ENCODE results near the gene TMEM51. TPM values are rescaled to one million over a fixed set of nuclear protein-coding genes. Genes with fewer than 3 reads are reported as not detected.

Gene TMEM51
- total RNA-seq, 1 donor = 0.72 TPM

DNA sequence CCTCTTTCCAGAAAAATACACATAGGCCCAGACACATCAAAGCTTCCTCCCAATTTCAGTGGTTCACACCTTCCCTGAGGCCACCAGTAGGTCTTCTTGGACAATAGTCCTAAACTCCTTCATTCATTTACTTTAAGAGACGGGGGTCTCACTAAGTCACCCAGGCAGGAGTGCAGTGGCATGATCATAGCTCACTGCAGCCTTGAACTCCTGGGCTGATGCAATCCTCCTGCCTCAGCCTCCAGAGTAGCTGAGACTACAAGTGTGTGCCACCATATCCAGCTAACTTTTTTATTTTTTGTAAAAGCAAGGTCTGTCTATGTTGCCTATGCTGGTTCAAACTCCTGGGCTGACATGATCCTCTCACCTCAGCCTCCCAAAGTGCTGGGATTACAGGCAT is 85.2 kb downstream of the TMEM51 start:
- H3K36me3 ChIP-seq (ENCODE audit: insufficient read depth, low read length) = no peaks in the 10 kb centered on the region
- TF ChIP-seq, protein P1, sequence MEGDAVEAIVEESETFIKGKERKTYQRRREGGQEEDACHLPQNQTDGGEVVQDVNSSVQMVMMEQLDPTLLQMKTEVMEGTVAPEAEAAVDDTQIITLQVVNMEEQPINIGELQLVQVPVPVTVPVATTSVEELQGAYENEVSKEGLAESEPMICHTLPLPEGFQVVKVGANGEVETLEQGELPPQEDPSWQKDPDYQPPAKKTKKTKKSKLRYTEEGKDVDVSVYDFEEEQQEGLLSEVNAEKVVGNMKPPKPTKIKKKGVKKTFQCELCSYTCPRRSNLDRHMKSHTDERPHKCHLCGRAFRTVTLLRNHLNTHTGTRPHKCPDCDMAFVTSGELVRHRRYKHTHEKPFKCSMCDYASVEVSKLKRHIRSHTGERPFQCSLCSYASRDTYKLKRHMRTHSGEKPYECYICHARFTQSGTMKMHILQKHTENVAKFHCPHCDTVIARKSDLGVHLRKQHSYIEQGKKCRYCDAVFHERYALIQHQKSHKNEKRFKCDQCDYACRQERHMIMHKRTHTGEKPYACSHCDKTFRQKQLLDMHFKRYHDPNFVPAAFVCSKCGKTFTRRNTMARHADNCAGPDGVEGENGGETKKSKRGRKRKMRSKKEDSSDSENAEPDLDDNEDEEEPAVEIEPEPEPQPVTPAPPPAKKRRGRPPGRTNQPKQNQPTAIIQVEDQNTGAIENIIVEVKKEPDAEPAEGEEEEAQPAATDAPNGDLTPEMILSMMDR (IDR thresholded peaks at IDR 0.05; ENCODE audit: extremely low read depth, low read depth, low read length) = no peak
- H3K4me1 ChIP-seq (ENCODE audit: insufficient read depth, low read length) = no peaks in the 10 kb centered on the region
- no peak overlapping the region for H3K4me3 ChIP-seq (ENCODE audit: insufficient read depth, low read length)
- H3K27me3 ChIP-seq (ENCODE audit: insufficient read depth, low read length) = peaks cover 5% of the 10 kb centered on the region
- H3K27ac ChIP-seq (ENCODE audit: low read depth, low read length) = no peak overlapping the region
- H3K9me3 ChIP-seq (ENCODE audit: low read depth, low read length) = no peaks in the 10 kb centered on the region
- no peak for DNase-seq (ENCODE audit: insufficient read length, low spot score, missing footprints)
- no peaks in the 10 kb centered on the region for H4K20me1 ChIP-seq (ENCODE audit: insufficient read depth, low read length)
- no peak overlapping the region for H3K4me2 ChIP-seq (ENCODE audit: insufficient read depth, low read length)
- H2AFZ ChIP-seq (ENCODE audit: low read length) = no peak overlapping the region
- H3K79me2 ChIP-seq (ENCODE audit: insufficient read depth, low read length) = no peaks in the 10 kb centered on the region

DNA sequence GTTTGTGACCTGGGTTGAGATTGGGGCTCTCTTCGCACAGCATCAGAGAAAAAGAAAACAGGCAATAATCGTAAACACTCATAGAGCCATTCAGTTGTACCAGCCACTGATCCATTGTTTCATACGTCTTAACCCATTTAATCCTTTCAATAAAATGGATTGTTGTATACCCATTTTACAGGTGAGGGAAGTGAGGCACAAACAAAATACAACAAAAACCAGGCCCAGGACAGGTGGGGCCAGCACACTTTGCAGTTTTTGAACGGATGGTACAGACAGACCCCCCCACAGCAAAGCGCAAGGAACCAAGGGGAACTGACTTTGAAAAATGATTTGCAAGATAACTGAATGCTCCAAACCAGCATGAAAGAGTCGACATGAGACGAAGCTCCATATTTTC is 89.2 kb downstream of the TMEM51 start:
- Histone ChIP-seq H3K27ac (ENCODE audit: low read depth, low read length) (no peak overlapping the region), H3K79me2 (ENCODE audit: insufficient read depth, low read length) (no peaks in the 10 kb centered on the region), H3K9me3 (ENCODE audit: low read depth, low read length) (no peaks in the 10 kb centered on the region), H3K4me3 (ENCODE audit: insufficient read depth, low read length) (no peak overlapping the region), H3K36me3 (ENCODE audit: insufficient read depth, low read length) (no peaks in the 10 kb centered on the region), H3K4me1 (ENCODE audit: insufficient read depth, low read length) (no peaks in the 10 kb centered on the region), H3K4me2 (ENCODE audit: insufficient read depth, low read length) (no peak overlapping the region), H3K27me3 (ENCODE audit: insufficient read depth, low read length) (peaks cover 20% of the 10 kb centered on the region), H2AFZ (ENCODE audit: low read length) (no peak overlapping the region), H4K20me1 (ENCODE audit: insufficient read depth, low read length) (no peaks in the 10 kb centered on the region)
- DNase-seq (ENCODE audit: insufficient read length, low spot score, missing footprints) = no peak
- TF ChIP-seq, protein P1 (IDR thresholded peaks at IDR 0.05; ENCODE audit: extremely low read depth, low read depth, low read length) = no peak

DNA sequence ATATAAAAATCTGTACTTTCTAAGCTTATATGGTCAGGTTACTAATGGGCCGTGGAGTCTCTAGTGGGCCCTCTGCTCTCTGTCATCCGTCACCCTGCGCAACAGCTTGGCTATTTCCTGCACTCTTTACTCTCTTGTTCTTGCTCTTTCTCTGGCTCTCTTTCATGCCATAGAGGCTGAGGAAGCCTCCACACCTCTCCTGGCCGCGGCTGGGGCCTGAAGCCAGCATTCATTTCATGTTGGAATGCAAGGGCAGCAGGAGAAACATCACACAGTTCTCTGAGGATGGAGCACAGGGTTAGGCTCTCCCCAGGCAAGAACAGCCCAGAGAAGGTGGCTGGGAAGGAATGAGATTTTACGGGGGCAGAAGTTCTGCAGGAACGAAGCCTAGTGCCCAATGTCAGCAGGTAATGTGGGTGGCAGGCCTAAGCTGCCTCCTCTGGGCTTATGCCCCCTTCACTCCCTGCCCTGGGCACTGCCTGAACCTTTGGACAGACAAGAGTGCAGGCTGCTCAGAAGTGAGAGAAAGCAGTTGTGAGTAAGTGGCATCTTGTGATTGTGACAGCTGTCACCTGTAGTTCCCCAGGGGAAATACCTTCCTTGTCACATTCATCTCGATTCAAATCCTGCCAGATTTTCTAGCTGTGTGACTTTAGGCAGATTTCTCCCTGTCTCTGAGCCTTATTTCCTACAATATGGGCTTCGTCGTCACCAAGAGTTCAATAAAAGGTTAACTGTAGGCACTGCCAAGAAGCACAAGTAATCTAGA is 89.9 kb downstream of the TMEM51 start:
- Histone ChIP-seq H3K36me3 (ENCODE audit: insufficient read depth, low read length) (no peaks in the 10 kb centered on the region), H3K4me1 (ENCODE audit: insufficient read depth, low read length) (no peaks in the 10 kb centered on the region), H2AFZ (ENCODE audit: low read length) (no peak overlapping the region), H3K79me2 (ENCODE audit: insufficient read depth, low read length) (no peaks in the 10 kb centered on the region), H3K4me3 (ENCODE audit: insufficient read depth, low read length) (no peak overlapping the region), H4K20me1 (ENCODE audit: insufficient read depth, low read length) (no peaks in the 10 kb centered on the region), H3K27ac (ENCODE audit: low read depth, low read length) (no peak overlapping the region), H3K27me3 (ENCODE audit: insufficient read depth, low read length) (peaks cover 25% of the 10 kb centered on the region), H3K9me3 (ENCODE audit: low read depth, low read length) (no peaks in the 10 kb centered on the region), H3K4me2 (ENCODE audit: insufficient read depth, low read length) (no peak overlapping the region)
- TF ChIP-seq, protein P1 (IDR thresholded peaks at IDR 0.05; ENCODE audit: extremely low read depth, low read depth, low read length) = no peak
- DNase-seq (ENCODE audit: insufficient read length, low spot score, missing footprints) = no peak

DNA sequence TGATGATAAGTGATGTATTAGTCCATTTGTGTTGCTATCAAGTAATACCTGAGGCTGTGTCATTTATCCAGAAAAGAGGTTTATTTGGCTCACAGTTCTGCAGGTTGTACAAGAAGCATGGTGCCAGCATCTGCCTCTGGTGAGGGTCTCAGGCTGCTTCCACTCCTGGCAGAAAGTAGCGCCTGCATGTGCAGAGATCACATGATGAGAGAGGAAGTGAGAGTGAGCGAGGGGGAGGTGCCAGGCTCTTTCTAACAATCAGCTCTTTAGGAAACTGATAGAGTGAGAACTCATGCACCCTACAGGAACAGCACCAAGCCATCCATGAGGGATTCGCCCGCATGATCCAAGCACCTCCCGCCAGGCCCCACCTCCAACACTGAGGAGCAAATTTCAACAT is 91.3 kb downstream of the TMEM51 start:
- Histone ChIP-seq H3K27ac (ENCODE audit: low read depth, low read length) (no peak overlapping the region), H3K4me1 (ENCODE audit: insufficient read depth, low read length) (peaks cover 3% of the 10 kb centered on the region), H3K9me3 (ENCODE audit: low read depth, low read length) (no peaks in the 10 kb centered on the region), H3K79me2 (ENCODE audit: insufficient read depth, low read length) (no peaks in the 10 kb centered on the region), H3K27me3 (ENCODE audit: insufficient read depth, low read length) (peaks cover 28% of the 10 kb centered on the region), H2AFZ (ENCODE audit: low read length) (no peak overlapping the region), H3K4me2 (ENCODE audit: insufficient read depth, low read length) (no peak overlapping the region), H3K4me3 (ENCODE audit: insufficient read depth, low read length) (no peak overlapping the region), H4K20me1 (ENCODE audit: insufficient read depth, low read length) (no peaks in the 10 kb centered on the region), H3K36me3 (ENCODE audit: insufficient read depth, low read length) (no peaks in the 10 kb centered on the region)
- DNase-seq (ENCODE audit: insufficient read length, low spot score, missing footprints) = no peak
- TF ChIP-seq, protein P1 (IDR thresholded peaks at IDR 0.05; ENCODE audit: extremely low read depth, low read depth, low read length) = no peak
